Calu3 (cell line): ENCODE measurements around the gene AHCYL1. TPM values are rescaled to one million over a fixed set of nuclear protein-coding genes. Genes with fewer than 3 reads are reported as not detected.

Experiments
- BruUV-seq: library from RNA; stranded (reverse); fragments of 400-500 nt; replicated peaks from 2 replicates; lab custom pipeline; 2021; lab: Mats Ljungman, UMichigan
- CTCF ChIA-PET: fragments of 300-600 bp; sonication (Branson Sonifier 250); formaldehyde crosslinking; loops from one replicate; lab custom pipeline; 2022; ENCODE audit warnings: antibody characterized with exemption; lab: Charles Lee
- DNase-seq: peaks from one replicate; pipeline ENCODE4 v3.0.0; 2022
- H3K27ac Mint-ChIP-seq: one replicate; pipeline ENCODE4 v1.8.0; 2022; ENCODE audit warnings: mixed read lengths; ENCODE audit not compliant: unreplicated experiment
- H3K27me3 Mint-ChIP-seq: one replicate; pipeline ENCODE4 v1.8.0; 2022; ENCODE audit warnings: mixed read lengths; ENCODE audit not compliant: unreplicated experiment
- H3K36me3 Mint-ChIP-seq: one replicate; pipeline ENCODE4 v1.8.0; 2022; ENCODE audit warnings: mild to moderate bottlenecking, moderate library complexity, mixed read lengths; ENCODE audit not compliant: insufficient read depth, unreplicated experiment
- H3K4me1 Mint-ChIP-seq: one replicate; pipeline ENCODE4 v1.8.0; 2022; ENCODE audit warnings: mild to moderate bottlenecking, low read depth, mixed read lengths; ENCODE audit not compliant: unreplicated experiment
- H3K4me3 Mint-ChIP-seq: one replicate; pipeline ENCODE4 v1.8.0; 2022; ENCODE audit warnings: mild to moderate bottlenecking, low read depth, moderate library complexity, mixed read lengths; ENCODE audit not compliant: unreplicated experiment
- H3K9me3 Mint-ChIP-seq: one replicate; pipeline ENCODE4 v1.8.0; 2022; ENCODE audit warnings: low read depth, mixed read lengths; ENCODE audit not compliant: unreplicated experiment
- intact Hi-C: fragments of 100-400 bp; cut with micrococcal nuclease; formaldehyde crosslinking; loops from one replicate; pipeline ENCODE4 v1.10.0; 2022; ENCODE audit not compliant: unreplicated experiment
- total RNA-seq: library from RNA; stranded (reverse); gene quantifications from 2 replicates; pipeline ENCODE4 v1.2.3, GENCODE V29; 2022
- TF ChIP-seq, protein P1 (sequence below): fragments of 200-600 bp; IDR thresholded peaks from one replicate; pipeline ENCODE4 v1.8.0; 2022; ENCODE audit warnings: antibody characterized with exemption; ENCODE audit not compliant: unreplicated experiment

The AHCYL1 gene
- total RNA-seq, 1 experiment from 2014 or later, result 56.5 TPM

DNA sequence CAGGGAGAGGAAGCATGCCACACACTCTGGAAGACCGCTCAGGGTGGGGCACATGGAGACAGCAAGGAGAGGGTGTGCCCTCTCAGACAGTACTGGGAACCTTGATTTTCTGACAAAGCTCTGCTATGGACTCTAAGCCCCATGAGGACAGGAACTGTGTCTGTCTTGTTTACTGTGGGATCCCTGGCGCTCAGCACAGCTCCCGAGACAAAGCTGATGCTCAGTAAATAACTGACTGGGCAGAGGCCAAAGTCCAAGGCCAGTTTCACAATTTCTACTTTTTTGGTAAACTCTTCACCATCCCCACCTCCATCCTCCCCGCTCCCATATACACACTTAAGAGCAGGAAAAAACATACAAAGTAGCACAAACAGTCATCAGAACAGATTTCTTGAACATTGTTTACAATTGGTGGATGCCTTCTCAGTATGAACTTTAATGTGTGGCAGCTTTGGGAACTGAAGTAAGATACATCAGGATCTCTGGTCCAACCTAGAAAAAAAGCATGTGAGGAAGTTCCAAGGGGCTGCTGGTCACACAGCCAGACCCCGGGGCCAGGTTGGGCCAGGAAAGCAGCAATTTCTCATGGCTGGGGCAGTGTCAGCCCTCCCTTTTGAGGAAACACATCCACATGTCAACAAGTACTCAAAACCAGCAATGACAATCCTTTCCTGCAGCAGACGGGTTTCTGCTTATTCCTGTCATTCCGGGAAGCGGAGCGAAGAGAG is 5.6 kb upstream of the AHCYL1 start:
- H3K4me1 Mint-ChIP-seq, result peaks cover 28% of the 10 kb centered on the region
- CTCF ChIA-PET, result interaction anchor here (1.6 to 7.5 kb wide), 2 partner anchors 187 to 203 kb away, joined by 4 to 101 read pairs; no protein-coding TSS in a partner anchor
- TF ChIP-seq, protein P1, sequence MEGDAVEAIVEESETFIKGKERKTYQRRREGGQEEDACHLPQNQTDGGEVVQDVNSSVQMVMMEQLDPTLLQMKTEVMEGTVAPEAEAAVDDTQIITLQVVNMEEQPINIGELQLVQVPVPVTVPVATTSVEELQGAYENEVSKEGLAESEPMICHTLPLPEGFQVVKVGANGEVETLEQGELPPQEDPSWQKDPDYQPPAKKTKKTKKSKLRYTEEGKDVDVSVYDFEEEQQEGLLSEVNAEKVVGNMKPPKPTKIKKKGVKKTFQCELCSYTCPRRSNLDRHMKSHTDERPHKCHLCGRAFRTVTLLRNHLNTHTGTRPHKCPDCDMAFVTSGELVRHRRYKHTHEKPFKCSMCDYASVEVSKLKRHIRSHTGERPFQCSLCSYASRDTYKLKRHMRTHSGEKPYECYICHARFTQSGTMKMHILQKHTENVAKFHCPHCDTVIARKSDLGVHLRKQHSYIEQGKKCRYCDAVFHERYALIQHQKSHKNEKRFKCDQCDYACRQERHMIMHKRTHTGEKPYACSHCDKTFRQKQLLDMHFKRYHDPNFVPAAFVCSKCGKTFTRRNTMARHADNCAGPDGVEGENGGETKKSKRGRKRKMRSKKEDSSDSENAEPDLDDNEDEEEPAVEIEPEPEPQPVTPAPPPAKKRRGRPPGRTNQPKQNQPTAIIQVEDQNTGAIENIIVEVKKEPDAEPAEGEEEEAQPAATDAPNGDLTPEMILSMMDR, result no peak
- no peak for DNase-seq
- peaks cover 9% of the 10 kb centered on the region for H3K36me3 Mint-ChIP-seq
- no TSS peak for BruUV-seq
- H3K9me3 Mint-ChIP-seq, result peaks cover 5% of the 10 kb centered on the region
- H3K27ac Mint-ChIP-seq, result no peak overlapping the region
- no peaks in the 10 kb centered on the region for H3K27me3 Mint-ChIP-seq
- intact Hi-C loops, result no loop called here
- H3K4me3 Mint-ChIP-seq, result no peak overlapping the region

DNA sequence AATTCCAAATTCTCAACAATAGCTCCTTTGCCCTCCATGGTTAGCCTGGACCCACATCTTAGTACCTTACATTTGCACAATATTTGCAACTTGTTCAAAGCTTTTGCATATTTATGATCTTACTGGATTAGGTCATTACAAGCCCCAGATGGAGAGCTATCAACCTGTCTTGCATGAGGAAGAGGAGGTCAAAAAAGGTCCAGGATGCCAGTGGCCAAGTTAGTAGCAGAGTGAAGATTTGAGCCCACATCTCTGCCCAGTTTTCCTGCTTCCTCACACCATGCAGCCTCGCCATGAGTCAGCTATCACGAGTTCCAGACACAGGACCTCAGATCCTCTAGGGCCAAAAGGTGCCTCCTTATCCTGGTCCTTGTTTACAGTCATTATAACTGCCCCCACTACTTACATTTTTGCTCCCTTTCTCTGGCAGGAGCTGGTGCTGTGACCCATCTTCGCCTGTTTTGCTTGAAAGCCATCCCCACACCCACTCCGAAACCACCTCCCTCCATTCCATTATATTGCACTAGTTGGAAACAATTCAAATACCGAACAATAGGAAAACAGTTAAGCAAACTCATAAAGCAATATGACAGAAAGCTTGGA is 5.0 kb upstream of the AHCYL1 start:
- CTCF ChIA-PET, result interaction anchor here (1.3 to 7.5 kb wide), 4 partner anchors 21 to 204 kb away, joined by 3 to 101 read pairs (median 4); no protein-coding TSS in a partner anchor
- no peak overlapping the region for H3K4me3 Mint-ChIP-seq
- no peaks in the 10 kb centered on the region for H3K27me3 Mint-ChIP-seq
- intact Hi-C loops, result loop anchor here (2.0 to 5.0 kb wide), 5 partner anchors 47 to 432 kb away; partner anchors contain the start of gene GNAI3
- H3K9me3 Mint-ChIP-seq, result peaks cover 5% of the 10 kb centered on the region
- DNase-seq, result no peak
- BruUV-seq, result no TSS peak
- H3K4me1 Mint-ChIP-seq, result peaks cover 28% of the 10 kb centered on the region
- H3K36me3 Mint-ChIP-seq, result peaks cover 15% of the 10 kb centered on the region
- TF ChIP-seq, protein P1, result no peak
- peak overlapping the region; percentile 40 for H3K27ac Mint-ChIP-seq

DNA sequence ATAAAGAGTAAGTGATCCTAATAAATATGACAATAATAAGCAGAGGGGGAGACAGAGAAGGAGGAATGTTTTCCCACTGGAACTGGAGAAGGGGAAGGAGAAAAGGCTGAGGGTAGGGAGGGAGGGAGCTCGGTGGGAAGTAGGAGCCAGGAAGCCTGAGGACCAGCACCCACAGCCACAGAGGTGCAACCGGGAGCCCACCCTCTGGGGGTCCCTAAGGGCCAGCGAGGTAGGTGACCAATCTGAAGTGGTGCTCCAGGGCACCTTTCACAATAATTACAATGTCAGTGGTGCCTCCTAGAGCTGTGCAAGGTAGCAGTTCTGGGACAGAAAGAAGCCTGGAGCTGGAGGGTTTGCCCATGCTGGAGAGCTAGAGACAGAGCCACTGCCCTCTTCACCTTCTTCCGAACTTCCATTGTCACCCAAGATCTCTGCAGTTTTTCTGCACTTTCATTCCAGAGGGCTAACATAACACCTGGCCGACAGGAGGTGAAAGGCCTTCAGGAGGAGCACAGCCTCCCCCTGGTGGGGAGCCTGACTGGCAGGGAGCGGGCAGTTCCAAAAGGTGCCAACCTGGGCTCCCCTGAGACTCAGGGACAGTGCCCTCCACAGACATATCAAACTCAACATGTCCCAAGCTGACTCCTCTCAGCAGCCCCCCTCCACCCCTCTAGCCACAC is 4.1 kb upstream of the AHCYL1 start:
- peak; percentile 69 for DNase-seq
- peaks cover 5% of the 10 kb centered on the region for H3K9me3 Mint-ChIP-seq

DNA sequence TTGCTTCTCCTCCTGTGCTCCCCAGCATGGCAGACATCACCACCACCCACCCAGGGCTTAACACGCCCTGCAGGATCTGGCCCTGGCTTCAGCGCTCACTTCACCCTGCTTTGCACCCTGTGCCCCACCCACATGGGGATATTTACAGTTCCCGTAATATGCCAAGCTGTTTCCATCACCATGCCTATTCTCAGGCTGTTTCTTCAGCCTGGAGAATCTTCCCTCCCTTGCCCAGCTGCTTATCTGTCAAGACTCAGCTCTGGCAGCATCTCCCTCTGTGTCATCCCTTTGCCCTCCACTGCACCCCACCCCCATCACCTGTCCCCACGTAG is 3.6 kb upstream of the AHCYL1 start:
- BruUV-seq, result no TSS peak
- TF ChIP-seq, protein P1, result no peak
- H3K36me3 Mint-ChIP-seq, result peaks cover 29% of the 10 kb centered on the region
- no peak overlapping the region for H3K4me3 Mint-ChIP-seq
- H3K4me1 Mint-ChIP-seq, result peaks cover 33% of the 10 kb centered on the region
- CTCF ChIA-PET, result interaction anchor here (0.6 to 7.5 kb wide), 3 partner anchors 21 to 205 kb away, joined by 3 to 101 read pairs (median 6); no protein-coding TSS in a partner anchor
- intact Hi-C loops, result loop anchor here (2.0 to 5.0 kb wide), 5 partner anchors 49 to 434 kb away; partner anchors contain the start of gene GNAI3
- no peak for DNase-seq
- no peak overlapping the region for H3K27ac Mint-ChIP-seq
- no peaks in the 10 kb centered on the region for H3K27me3 Mint-ChIP-seq
- peaks cover 5% of the 10 kb centered on the region for H3K9me3 Mint-ChIP-seq

More for the DNA sequence above, 4.1 kb upstream of the AHCYL1 start:
- Mint-ChIP-seq H3K27ac (no peak overlapping the region), H3K4me3 (no peak overlapping the region), H3K27me3 (no peaks in the 10 kb centered on the region), H3K4me1 (peaks cover 28% of the 10 kb centered on the region), H3K36me3 (peaks cover 24% of the 10 kb centered on the region)
- CTCF ChIA-PET, result interaction anchor here (1.3 to 7.5 kb wide), 4 partner anchors 22 to 205 kb away, joined by 3 to 101 read pairs (median 4); no protein-coding TSS in a partner anchor
- TF ChIP-seq, protein P1, result peak; percentile 67
- intact Hi-C loops, result loop anchor here (2.0 to 5.0 kb wide), 5 partner anchors 48 to 433 kb away; partner anchors contain the start of gene GNAI3
- BruUV-seq, result no TSS peak
